ENCODE results near the gene OLFML1.

The OLFML1 gene

GRCh38 chr11:7534042-7534378, 48.7 kb downstream of the OLFML1 start:
- no peaks in the 10 kb centered on the region for H3K9me3 ChIP-seq (ENCODE audit: control insufficient read depth, insufficient read depth, low read depth, low read length)
- H3K4me3 ChIP-seq (ENCODE audit: low read depth, low read length), result no peak overlapping the region
- POLR2A ChIA-PET, result interaction anchor here (0.6 kb wide), 1 partner anchor 601 kb away, joined by 5 read pairs; no protein-coding TSS in a partner anchor
- no peak overlapping the region for H3K27ac ChIP-seq (ENCODE audit: extremely low read depth, low read depth, low read length)
- CTCF ChIA-PET, result interaction anchor here (0.6 to 1.6 kb wide), 4 partner anchors 12 to 80 kb away, joined by 3 to 4 read pairs (median 4); partner anchors contain the start of gene PPFIBP2
- TF ChIP-seq, protein P1, sequence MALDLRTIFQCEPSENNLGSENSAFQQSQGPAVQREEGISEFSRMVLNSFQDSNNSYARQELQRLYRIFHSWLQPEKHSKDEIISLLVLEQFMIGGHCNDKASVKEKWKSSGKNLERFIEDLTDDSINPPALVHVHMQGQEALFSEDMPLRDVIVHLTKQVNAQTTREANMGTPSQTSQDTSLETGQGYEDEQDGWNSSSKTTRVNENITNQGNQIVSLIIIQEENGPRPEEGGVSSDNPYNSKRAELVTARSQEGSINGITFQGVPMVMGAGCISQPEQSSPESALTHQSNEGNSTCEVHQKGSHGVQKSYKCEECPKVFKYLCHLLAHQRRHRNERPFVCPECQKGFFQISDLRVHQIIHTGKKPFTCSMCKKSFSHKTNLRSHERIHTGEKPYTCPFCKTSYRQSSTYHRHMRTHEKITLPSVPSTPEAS (tag by site-specific recombination; IDR thresholded peaks at IDR 0.05), result no peak
- TF ChIP-seq KLF16 (tag by site-specific recombination; IDR thresholded peaks at IDR 0.05) (no peak), ZNF23 (tag by site-specific recombination; IDR thresholded peaks at IDR 0.05; ENCODE audit: borderline replicate concordance) (no peak), GLI4 (tag by site-specific recombination; IDR thresholded peaks at IDR 0.05) (no peak)
- no peaks in the 10 kb centered on the region for H3K36me3 ChIP-seq (ENCODE audit: control insufficient read depth in 2 of 2, insufficient read depth in 1 of 2, low read length in 2 of 2)
- no peaks in the 10 kb centered on the region for H3K4me1 ChIP-seq (ENCODE audit: control insufficient read depth, insufficient read depth, low read length)

DNA sequence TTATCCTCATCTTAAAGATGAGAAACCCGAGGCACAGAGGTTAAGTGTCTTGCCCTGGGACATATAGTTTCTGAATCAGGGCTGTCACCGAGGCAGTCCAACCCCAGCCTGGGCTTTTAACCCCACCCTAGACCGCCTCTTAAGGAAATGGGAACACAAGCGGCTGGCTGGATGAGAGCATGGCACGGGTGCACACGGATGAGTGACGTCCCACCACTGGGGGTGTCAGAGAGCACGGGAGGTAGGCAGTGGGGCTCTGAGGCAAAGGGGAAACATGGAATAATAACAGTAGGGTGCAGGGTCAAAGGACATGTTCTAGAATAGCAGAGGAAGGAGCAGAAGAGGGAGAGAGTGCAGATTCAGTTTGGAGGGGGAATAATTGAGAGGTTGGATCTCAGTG, 50.8 kb downstream of the OLFML1 start:
- H3K36me3 ChIP-seq (ENCODE audit: control insufficient read depth in 2 of 2, insufficient read depth in 1 of 2, low read length in 2 of 2), result no peaks in the 10 kb centered on the region
- no peak overlapping the region for H3K4me3 ChIP-seq (ENCODE audit: low read depth, low read length)
- ChIA-PET CTCF (no interaction called here), POLR2A (no interaction called here)
- H3K4me1 ChIP-seq (ENCODE audit: control insufficient read depth, insufficient read depth, low read length), result no peaks in the 10 kb centered on the region
- TF ChIP-seq, protein P2, sequence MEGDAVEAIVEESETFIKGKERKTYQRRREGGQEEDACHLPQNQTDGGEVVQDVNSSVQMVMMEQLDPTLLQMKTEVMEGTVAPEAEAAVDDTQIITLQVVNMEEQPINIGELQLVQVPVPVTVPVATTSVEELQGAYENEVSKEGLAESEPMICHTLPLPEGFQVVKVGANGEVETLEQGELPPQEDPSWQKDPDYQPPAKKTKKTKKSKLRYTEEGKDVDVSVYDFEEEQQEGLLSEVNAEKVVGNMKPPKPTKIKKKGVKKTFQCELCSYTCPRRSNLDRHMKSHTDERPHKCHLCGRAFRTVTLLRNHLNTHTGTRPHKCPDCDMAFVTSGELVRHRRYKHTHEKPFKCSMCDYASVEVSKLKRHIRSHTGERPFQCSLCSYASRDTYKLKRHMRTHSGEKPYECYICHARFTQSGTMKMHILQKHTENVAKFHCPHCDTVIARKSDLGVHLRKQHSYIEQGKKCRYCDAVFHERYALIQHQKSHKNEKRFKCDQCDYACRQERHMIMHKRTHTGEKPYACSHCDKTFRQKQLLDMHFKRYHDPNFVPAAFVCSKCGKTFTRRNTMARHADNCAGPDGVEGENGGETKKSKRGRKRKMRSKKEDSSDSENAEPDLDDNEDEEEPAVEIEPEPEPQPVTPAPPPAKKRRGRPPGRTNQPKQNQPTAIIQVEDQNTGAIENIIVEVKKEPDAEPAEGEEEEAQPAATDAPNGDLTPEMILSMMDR (tag by site-specific recombination; IDR thresholded peaks at IDR 0.05), result peak; percentile 61
- no peak for TF ChIP-seq ZSCAN23 (tag by site-specific recombination; IDR thresholded peaks at IDR 0.05)
- H3K27ac ChIP-seq (ENCODE audit: extremely low read depth, low read depth, low read length), result no peak overlapping the region
- H3K9me3 ChIP-seq (ENCODE audit: control insufficient read depth, insufficient read depth, low read depth, low read length), result no peaks in the 10 kb centered on the region

- ChIA-PET POLR2A (no interaction called here), CTCF (interaction anchor here (1.0 to 3.1 kb wide), 4 partner anchors 8 to 128 kb away, joined by 3 to 13 read pairs (median 5); no protein-coding TSS in a partner anchor)
- Histone ChIP-seq H3K27ac (ENCODE audit: extremely low read depth, low read depth, low read length) (no peak overlapping the region), H3K36me3 (ENCODE audit: control insufficient read depth in 2 of 2, insufficient read depth in 1 of 2, low read length in 2 of 2) (no peaks in the 10 kb centered on the region), H3K4me3 (ENCODE audit: low read depth, low read length) (no peak overlapping the region), H3K4me1 (ENCODE audit: control insufficient read depth, insufficient read depth, low read length) (no peaks in the 10 kb centered on the region), H3K9me3 (ENCODE audit: control insufficient read depth, insufficient read depth, low read depth, low read length) (no peaks in the 10 kb centered on the region)
- no peak for TF ChIP-seq ZFP3 (tag by site-specific recombination; IDR thresholded peaks at IDR 0.05; ENCODE audit: low read depth)
- TF ChIP-seq ZNF23 (tag by site-specific recombination; IDR thresholded peaks at IDR 0.05; ENCODE audit: borderline replicate concordance), result no peak
- TF ChIP-seq, protein P3, sequence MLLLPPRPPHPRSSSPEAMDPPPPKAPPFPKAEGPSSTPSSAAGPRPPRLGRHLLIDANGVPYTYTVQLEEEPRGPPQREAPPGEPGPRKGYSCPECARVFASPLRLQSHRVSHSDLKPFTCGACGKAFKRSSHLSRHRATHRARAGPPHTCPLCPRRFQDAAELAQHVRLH (tag by site-specific recombination; IDR thresholded peaks at IDR 0.05), result no peak
- TF ChIP-seq OSR2 (tag by site-specific recombination; IDR thresholded peaks at IDR 0.05), result no peak
- no peak for TF ChIP-seq ZNF292 (tag by site-specific recombination; IDR thresholded peaks at IDR 0.05; ENCODE audit: borderline replicate concordance, low read depth)
- no peak for TF ChIP-seq ZNF501 (tag by site-specific recombination; IDR thresholded peaks at IDR 0.05)
- TF ChIP-seq, protein P4, sequence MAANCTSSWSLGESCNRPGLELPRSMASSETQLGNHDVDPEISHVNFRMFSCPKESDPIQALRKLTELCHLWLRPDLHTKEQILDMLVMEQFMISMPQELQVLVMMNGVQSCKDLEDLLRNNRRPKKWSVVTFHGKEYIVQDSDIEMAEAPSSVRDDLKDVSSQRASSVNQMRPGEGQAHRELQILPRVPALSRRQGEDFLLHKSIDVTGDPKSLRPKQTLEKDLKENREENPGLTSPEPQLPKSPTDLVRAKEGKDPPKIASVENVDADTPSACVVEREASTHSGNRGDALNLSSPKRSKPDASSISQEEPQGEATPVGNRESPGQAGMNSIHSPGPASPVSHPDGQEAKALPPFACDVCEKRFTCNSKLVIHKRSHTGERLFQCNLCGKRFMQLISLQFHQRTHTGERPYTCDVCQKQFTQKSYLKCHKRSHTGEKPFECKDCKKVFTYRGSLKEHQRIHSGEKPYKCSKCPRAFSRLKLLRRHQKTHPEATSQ (tag by site-specific recombination; IDR thresholded peaks at IDR 0.05), result no peak
- no peak for TF ChIP-seq SCRT2 (tag by site-specific recombination; IDR thresholded peaks at IDR 0.05)
- TF ChIP-seq GLI4 (tag by site-specific recombination; IDR thresholded peaks at IDR 0.05), result no peak
- TF ChIP-seq, protein P5, sequence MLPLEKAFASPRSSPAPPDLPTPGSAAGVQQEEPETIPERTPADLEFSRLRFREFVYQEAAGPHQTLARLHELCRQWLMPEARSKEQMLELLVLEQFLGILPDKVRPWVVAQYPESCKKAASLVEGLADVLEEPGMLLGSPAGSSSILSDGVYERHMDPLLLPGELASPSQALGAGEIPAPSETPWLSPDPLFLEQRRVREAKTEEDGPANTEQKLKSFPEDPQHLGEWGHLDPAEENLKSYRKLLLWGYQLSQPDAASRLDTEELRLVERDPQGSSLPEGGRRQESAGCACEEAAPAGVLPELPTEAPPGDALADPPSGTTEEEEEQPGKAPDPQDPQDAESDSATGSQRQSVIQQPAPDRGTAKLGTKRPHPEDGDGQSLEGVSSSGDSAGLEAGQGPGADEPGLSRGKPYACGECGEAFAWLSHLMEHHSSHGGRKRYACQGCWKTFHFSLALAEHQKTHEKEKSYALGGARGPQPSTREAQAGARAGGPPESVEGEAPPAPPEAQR (tag by site-specific recombination; IDR thresholded peaks at IDR 0.05), result no peak
- no peak for TF ChIP-seq ZNF555 (tag by site-specific recombination; conservative IDR thresholded peaks at IDR 0.05)
- no peak for TF ChIP-seq ZNF140 (tag by site-specific recombination; IDR thresholded peaks at IDR 0.05)
- no peak for TF ChIP-seq ZNF302 (tag by site-specific recombination; IDR thresholded peaks at IDR 0.05; ENCODE audit: low read depth)
- TF ChIP-seq ZSCAN23 (tag by site-specific recombination; IDR thresholded peaks at IDR 0.05), result no peak
- no peak for TF ChIP-seq HOXA7 (CRISPR knock-in tag; IDR thresholded peaks at IDR 0.05; ENCODE audit: borderline replicate concordance)
- no peak for TF ChIP-seq HOXD13 (CRISPR knock-in tag; IDR thresholded peaks at IDR 0.05; ENCODE audit: borderline replicate concordance)
These were observed 52.0 kb downstream of the OLFML1 start for GRCh38 chr11:7537265-7537664.

Measured in HEK293 (cell line).